Stimulated activated CD4-positive, alpha-beta T cell treated with anti-CD3 and anti-CD28 coated beads, Interleukin-15, amount 100 ng/mL, for 1 hour (primary cell): ENCODE measurements around the gene EFTUD2.
"Not testable (repeated sequence)": the region's sequence is repeated elsewhere in the genome, so short reads cannot be mapped to it uniquely, and the experiment has no call there.

ENCODE experiments used
- DNase-seq, 2 donors: peaks; one replicate each; pipeline ENCODE4 v3.0.0-alpha.2; 2020; ENCODE audit warnings: low read depth in 1 of 2, low spot score in 1 of 2

Gene EFTUD2

DNA sequence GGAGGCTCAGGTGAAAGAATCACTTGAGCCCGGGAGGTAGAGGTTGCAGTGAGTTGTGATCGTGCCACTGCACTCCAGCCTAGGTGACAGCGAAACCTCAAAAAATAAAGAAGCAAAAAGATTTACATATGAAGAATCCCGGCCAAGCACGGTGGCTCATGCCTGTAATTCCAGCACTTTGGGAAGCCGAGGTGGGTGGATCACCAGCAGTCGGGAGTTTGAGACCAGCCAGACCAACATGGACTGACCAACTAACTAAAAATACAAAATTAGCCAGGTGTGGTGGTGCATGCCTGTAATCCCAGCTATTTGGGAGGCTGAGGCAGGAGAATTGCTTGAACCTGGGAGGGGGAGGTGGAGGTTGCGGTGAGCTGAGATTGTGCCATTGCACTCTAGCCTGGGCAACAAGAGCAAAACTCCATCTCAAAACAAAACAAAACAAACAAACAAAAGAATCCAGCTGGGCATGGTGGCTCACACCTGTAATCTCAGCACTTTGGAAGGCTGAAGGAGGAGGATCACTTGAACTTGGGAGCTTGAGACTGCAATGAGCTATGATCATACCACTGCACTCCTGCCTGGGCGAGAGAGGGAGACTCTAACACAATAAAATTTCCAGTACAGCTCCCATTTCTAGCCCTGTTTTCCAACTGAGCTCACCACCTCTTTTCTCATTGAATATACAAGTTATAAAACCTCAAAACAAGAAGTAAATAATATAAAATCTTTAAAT is 90.4 kb downstream of the EFTUD2 start:
- DNase-seq = not testable (repeated sequence)

DNA sequence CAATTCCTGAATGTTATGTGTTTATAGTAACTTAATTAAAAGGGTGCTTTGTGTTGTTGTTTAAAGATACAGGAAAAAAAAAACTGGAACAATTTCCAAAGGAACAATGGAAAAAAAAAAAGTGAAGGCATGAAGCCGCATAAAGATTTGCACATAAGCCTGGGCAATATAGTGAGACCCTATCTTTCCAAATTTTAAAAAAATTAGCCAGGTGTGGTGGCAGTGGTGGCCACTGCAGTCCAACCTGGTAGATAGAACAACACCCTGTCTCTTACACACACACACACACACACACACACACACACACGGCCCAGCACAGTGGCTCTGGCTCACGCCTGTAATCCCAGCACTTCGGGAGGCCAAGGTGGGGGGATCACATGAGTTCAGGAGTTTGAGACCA is 91.1 kb downstream of the EFTUD2 start:
- DNase-seq = no peak

DNA sequence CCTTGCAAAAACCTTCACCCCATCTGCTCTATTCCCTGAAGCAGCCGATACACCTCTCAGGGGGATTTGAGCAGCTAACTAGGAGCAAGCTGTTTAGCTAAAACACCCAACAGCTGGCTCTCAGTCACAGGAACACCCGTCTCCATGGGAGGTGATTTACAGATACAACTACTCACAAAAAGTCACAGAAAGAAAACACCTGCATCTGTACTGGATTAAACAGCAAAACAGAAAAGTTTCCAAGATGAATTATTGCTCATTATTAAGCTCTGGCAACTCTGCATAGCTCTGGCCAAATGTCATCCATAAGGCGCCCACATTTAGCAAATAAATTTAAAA is 91.5 kb downstream of the EFTUD2 start:
- no peak for DNase-seq

GRCh38 chr17:44807093-44807816 is 92.0 kb downstream of the EFTUD2 start:
- DNase-seq = no peak

- DNase-seq = no peak
These were observed 94.7 kb downstream of the EFTUD2 start for GRCh38 chr17:44804302-44805089.

DNA sequence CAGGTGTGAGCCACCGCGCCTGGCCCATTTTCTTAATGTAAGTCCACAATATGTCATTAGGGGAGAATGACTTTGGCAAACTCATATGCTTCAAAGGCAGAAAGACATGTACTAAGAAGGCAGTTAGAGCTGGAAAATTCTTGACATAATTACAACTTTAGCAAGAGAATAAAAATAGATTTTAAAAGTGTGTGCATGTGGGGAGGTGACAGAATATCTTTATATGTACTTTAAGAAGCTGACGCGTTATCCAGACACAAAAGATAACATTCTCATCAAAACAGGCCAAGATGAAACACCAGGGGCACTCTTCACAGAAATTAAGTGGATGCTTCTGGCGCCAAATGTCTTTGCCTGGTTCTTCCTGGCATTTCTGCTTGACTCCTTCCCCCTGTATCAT is 97.4 kb downstream of the EFTUD2 start:
- DNase-seq = no peak
